ENCODE data around the gene DOCK4.

Gene DOCK4

GRCh38 chr7:112049555-112050249 lies 156.5 kb downstream of the DOCK4 start:
- Histone ChIP-seq H3K27me3 (ENCODE audit: control insufficient read depth, insufficient read depth, low read length) (no peaks in the 10 kb centered on the region), H3K4me1 (ENCODE audit: control insufficient read depth, insufficient read depth, low read length) (no peaks in the 10 kb centered on the region), H3K9ac (ENCODE audit: low read depth, low read length) (no peak overlapping the region), H3K36me3 (ENCODE audit: control insufficient read depth, insufficient read depth, low read length) (no peaks in the 10 kb centered on the region), H3K9me3 (ENCODE audit: control insufficient read depth, insufficient read depth, low read length) (no peaks in the 10 kb centered on the region), H3K4me3 (ENCODE audit: low read depth, low read length) (no peak overlapping the region)

DNA sequence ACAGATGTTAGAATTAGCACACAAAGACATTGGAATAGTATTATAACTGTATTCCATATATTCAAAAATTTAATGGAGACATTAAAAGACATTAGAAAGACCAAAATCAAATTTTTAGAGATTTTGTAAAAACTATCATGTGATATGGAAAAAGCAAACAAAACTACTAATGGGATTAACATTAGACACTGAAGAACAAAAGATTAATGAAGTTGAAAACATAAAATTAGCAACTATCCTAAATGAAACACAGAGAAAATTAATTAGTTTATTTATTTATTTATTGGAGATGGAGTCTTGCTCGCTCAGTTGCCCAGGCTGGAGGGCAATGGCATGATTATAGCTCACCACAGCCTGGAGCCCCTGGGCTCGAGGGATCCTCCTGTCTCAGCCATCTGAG lies 158.8 kb downstream of the DOCK4 start:
- H3K4me3 ChIP-seq (ENCODE audit: low read depth, low read length) = no peak overlapping the region
- no peaks in the 10 kb centered on the region for H3K27me3 ChIP-seq (ENCODE audit: control insufficient read depth, insufficient read depth, low read length)
- H3K4me1 ChIP-seq (ENCODE audit: control insufficient read depth, insufficient read depth, low read length) = no peaks in the 10 kb centered on the region
- H3K9ac ChIP-seq (ENCODE audit: low read depth, low read length) = no peak overlapping the region
- no peaks in the 10 kb centered on the region for H3K9me3 ChIP-seq (ENCODE audit: control insufficient read depth, insufficient read depth, low read length)
- H3K36me3 ChIP-seq (ENCODE audit: control insufficient read depth, insufficient read depth, low read length) = no peaks in the 10 kb centered on the region

- no peaks in the 10 kb centered on the region for H3K27me3 ChIP-seq (ENCODE audit: control insufficient read depth, insufficient read depth, low read length)
- H3K36me3 ChIP-seq (ENCODE audit: control insufficient read depth, insufficient read depth, low read length) = no peaks in the 10 kb centered on the region
- H3K9ac ChIP-seq (ENCODE audit: low read depth, low read length) = no peak overlapping the region
- no peaks in the 10 kb centered on the region for H3K9me3 ChIP-seq (ENCODE audit: control insufficient read depth, insufficient read depth, low read length)
- no peak overlapping the region for H3K4me3 ChIP-seq (ENCODE audit: low read depth, low read length)
- no peaks in the 10 kb centered on the region for H3K4me1 ChIP-seq (ENCODE audit: control insufficient read depth, insufficient read depth, low read length)
Measured at GRCh38 chr7:112045222-112045621, 161.0 kb downstream of the DOCK4 start.

DNA sequence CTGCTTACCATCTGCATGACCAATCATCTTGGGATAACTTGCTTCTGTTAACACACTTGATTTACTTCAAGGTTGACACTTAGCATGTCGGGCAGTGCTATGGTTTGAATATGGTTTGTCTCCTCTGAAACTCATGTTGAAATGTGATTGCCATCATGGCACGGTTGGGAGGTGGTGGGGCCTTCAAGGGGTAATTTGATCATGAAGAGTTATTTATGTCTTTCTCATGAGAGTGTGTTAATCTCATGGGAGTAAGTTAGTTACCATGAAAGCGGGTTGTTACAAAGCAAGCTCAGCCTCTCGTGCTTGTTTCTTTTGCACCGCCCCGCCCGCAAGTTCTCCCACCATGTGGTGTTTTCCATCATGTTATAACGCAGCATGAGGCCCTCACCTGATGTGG lies 163.6 kb downstream of the DOCK4 start:
- Histone ChIP-seq H3K36me3 (ENCODE audit: control insufficient read depth, insufficient read depth, low read length) (no peaks in the 10 kb centered on the region), H3K9ac (ENCODE audit: low read depth, low read length) (no peak overlapping the region), H3K4me3 (ENCODE audit: low read depth, low read length) (no peak overlapping the region), H3K4me1 (ENCODE audit: control insufficient read depth, insufficient read depth, low read length) (no peaks in the 10 kb centered on the region), H3K9me3 (ENCODE audit: control insufficient read depth, insufficient read depth, low read length) (no peaks in the 10 kb centered on the region), H3K27me3 (ENCODE audit: control insufficient read depth, insufficient read depth, low read length) (no peaks in the 10 kb centered on the region)

- Histone ChIP-seq H3K27me3 (ENCODE audit: control insufficient read depth, insufficient read depth, low read length) (no peaks in the 10 kb centered on the region), H3K4me3 (ENCODE audit: low read depth, low read length) (no peak overlapping the region), H3K36me3 (ENCODE audit: control insufficient read depth, insufficient read depth, low read length) (no peaks in the 10 kb centered on the region), H3K9ac (ENCODE audit: low read depth, low read length) (no peak overlapping the region), H3K9me3 (ENCODE audit: control insufficient read depth, insufficient read depth, low read length) (no peaks in the 10 kb centered on the region), H3K4me1 (ENCODE audit: control insufficient read depth, insufficient read depth, low read length) (no peaks in the 10 kb centered on the region)
Measured at GRCh38 chr7:112038353-112038752, 167.8 kb downstream of the DOCK4 start.

- Histone ChIP-seq H3K9ac (ENCODE audit: low read depth, low read length) (no peak overlapping the region), H3K4me3 (ENCODE audit: low read depth, low read length) (no peak overlapping the region)
Measured at GRCh38 chr7:112036071-112036470, 170.1 kb downstream of the DOCK4 start.

DNA sequence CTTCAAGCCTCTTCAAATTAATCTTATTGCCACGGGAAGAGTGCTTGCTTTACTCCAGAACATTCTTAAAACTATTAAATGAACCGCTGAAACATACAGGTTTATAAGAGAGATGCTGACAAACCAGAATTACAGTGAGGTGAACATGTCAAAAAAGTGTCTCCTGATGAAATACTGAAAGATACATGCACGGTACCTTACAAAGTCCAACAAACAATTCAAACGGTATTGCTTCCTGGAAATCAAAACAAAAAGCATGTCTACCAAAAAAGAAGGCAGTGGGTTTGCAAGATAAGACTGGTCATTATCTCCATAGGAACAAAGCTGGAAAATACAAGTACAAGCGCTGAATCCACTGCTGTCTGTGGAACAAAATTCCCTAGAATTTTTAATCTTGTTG lies 174.5 kb downstream of the DOCK4 start:
- Histone ChIP-seq H3K36me3 (ENCODE audit: control insufficient read depth, insufficient read depth, low read length) (no peaks in the 10 kb centered on the region), H3K9ac (ENCODE audit: low read depth, low read length) (no peak overlapping the region), H3K9me3 (ENCODE audit: control insufficient read depth, insufficient read depth, low read length) (no peaks in the 10 kb centered on the region), H3K27me3 (ENCODE audit: control insufficient read depth, insufficient read depth, low read length) (no peaks in the 10 kb centered on the region), H3K4me3 (ENCODE audit: low read depth, low read length) (no peak overlapping the region), H3K4me1 (ENCODE audit: control insufficient read depth, insufficient read depth, low read length) (peaks cover 7% of the 10 kb centered on the region)

More at GRCh38 chr7:112036071-112036470, 170.1 kb downstream of the DOCK4 start:
- H3K9me3 ChIP-seq (ENCODE audit: control insufficient read depth, insufficient read depth, low read length) = no peaks in the 10 kb centered on the region
- H3K4me1 ChIP-seq (ENCODE audit: control insufficient read depth, insufficient read depth, low read length) = peaks cover 3% of the 10 kb centered on the region
- H3K27me3 ChIP-seq (ENCODE audit: control insufficient read depth, insufficient read depth, low read length) = no peaks in the 10 kb centered on the region
- no peaks in the 10 kb centered on the region for H3K36me3 ChIP-seq (ENCODE audit: control insufficient read depth, insufficient read depth, low read length)

- no peaks in the 10 kb centered on the region for H3K27me3 ChIP-seq (ENCODE audit: control insufficient read depth, insufficient read depth, low read length)
- H3K36me3 ChIP-seq (ENCODE audit: control insufficient read depth, insufficient read depth, low read length) = no peaks in the 10 kb centered on the region
- no peak overlapping the region for H3K4me3 ChIP-seq (ENCODE audit: low read depth, low read length)
- no peak overlapping the region for H3K9ac ChIP-seq (ENCODE audit: low read depth, low read length)
- H3K9me3 ChIP-seq (ENCODE audit: control insufficient read depth, insufficient read depth, low read length) = no peaks in the 10 kb centered on the region
- peaks cover 4% of the 10 kb centered on the region for H3K4me1 ChIP-seq (ENCODE audit: control insufficient read depth, insufficient read depth, low read length)
Measured at GRCh38 chr7:112025556-112025955, 180.6 kb downstream of the DOCK4 start.

GRCh38 chr7:112023786-112024185 lies 182.4 kb downstream of the DOCK4 start:
- Histone ChIP-seq H3K9ac (ENCODE audit: low read depth, low read length) (no peak overlapping the region), H3K36me3 (ENCODE audit: control insufficient read depth, insufficient read depth, low read length) (no peaks in the 10 kb centered on the region), H3K9me3 (ENCODE audit: control insufficient read depth, insufficient read depth, low read length) (no peaks in the 10 kb centered on the region), H3K27me3 (ENCODE audit: control insufficient read depth, insufficient read depth, low read length) (no peaks in the 10 kb centered on the region), H3K4me1 (ENCODE audit: control insufficient read depth, insufficient read depth, low read length) (no peaks in the 10 kb centered on the region), H3K4me3 (ENCODE audit: low read depth, low read length) (no peak overlapping the region)

- H3K4me3 ChIP-seq (ENCODE audit: low read depth, low read length) = no peak overlapping the region
- no peak overlapping the region for H3K9ac ChIP-seq (ENCODE audit: low read depth, low read length)
- no peaks in the 10 kb centered on the region for H3K4me1 ChIP-seq (ENCODE audit: control insufficient read depth, insufficient read depth, low read length)
- H3K27me3 ChIP-seq (ENCODE audit: control insufficient read depth, insufficient read depth, low read length) = no peaks in the 10 kb centered on the region
- no peaks in the 10 kb centered on the region for H3K36me3 ChIP-seq (ENCODE audit: control insufficient read depth, insufficient read depth, low read length)
- no peaks in the 10 kb centered on the region for H3K9me3 ChIP-seq (ENCODE audit: control insufficient read depth, insufficient read depth, low read length)
Measured at GRCh38 chr7:112023282-112023681, 182.9 kb downstream of the DOCK4 start.

- no peaks in the 10 kb centered on the region for H3K27me3 ChIP-seq (ENCODE audit: control insufficient read depth, insufficient read depth, low read length)
- H3K4me3 ChIP-seq (ENCODE audit: low read depth, low read length) = no peak overlapping the region
- H3K9me3 ChIP-seq (ENCODE audit: control insufficient read depth, insufficient read depth, low read length) = no peaks in the 10 kb centered on the region
- H3K9ac ChIP-seq (ENCODE audit: low read depth, low read length) = no peak overlapping the region
- H3K4me1 ChIP-seq (ENCODE audit: control insufficient read depth, insufficient read depth, low read length) = no peaks in the 10 kb centered on the region
- H3K36me3 ChIP-seq (ENCODE audit: control insufficient read depth, insufficient read depth, low read length) = no peaks in the 10 kb centered on the region
Measured at GRCh38 chr7:112022128-112022527, 184.1 kb downstream of the DOCK4 start.

DNA sequence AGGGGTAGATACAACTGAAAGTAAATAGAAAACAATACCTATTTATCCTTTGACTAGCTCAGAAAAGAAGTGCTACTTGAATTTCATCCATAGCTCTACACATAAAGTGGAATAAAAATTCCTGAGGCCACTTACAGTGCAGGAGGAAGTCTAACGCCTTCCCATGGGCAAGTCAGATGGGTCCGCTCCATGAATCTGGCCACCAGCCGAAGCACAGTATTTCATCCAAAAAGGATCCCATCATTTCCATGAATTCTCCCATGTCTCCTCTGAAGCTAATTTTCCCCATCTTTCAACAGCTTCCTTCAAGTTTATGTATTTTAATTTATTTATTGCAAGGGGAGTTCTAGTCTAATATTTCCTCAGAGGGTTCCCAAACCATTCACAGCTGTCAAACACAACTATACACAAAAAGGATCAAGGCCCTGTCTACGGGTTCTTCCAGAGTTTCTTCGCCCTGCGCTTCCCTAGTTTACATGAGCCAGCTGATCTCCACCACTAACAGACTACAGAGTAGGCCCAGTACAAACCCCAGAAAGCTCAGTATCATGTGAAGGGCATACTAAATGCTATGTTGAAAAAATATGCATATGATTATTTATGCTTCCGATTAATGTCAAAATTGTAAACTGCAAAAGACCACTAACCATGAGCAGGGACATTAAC lies 184.7 kb downstream of the DOCK4 start:
- Histone ChIP-seq H3K4me3 (ENCODE audit: low read depth, low read length) (no peak overlapping the region), H3K36me3 (ENCODE audit: control insufficient read depth, insufficient read depth, low read length) (no peaks in the 10 kb centered on the region), H3K9me3 (ENCODE audit: control insufficient read depth, insufficient read depth, low read length) (no peaks in the 10 kb centered on the region), H3K4me1 (ENCODE audit: control insufficient read depth, insufficient read depth, low read length) (no peaks in the 10 kb centered on the region), H3K9ac (ENCODE audit: low read depth, low read length) (no peak overlapping the region), H3K27me3 (ENCODE audit: control insufficient read depth, insufficient read depth, low read length) (no peaks in the 10 kb centered on the region)
